ENCODE data around the gene NUDT13.

NUDT13 gene

DNA sequence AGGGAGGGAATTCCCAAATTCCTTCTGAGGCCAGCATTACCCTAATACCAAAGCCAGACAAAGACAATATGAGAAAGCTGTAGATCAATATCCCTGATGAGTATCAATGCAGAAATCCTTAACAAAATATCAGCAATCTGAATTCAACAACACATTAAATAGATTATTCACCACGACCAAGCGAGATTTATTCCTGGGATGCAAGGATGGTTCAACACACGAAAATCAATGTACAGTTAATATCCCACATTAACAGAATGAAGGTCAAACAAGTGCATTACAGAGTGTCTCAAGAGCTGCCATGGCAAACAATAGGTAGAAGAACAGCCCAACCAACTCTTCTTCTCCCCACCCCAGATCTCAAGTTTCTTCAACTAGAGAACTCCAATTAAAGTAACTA, 51.4 kb downstream of the NUDT13 start:
- DNase-seq (ENCODE audit: extremely low read depth, low read depth), result no peak
- no peak overlapping the region for H3K4me3 ChIP-seq (replicated peaks; ENCODE audit: low read depth, low read length)
- TF ChIP-seq, protein P1, sequence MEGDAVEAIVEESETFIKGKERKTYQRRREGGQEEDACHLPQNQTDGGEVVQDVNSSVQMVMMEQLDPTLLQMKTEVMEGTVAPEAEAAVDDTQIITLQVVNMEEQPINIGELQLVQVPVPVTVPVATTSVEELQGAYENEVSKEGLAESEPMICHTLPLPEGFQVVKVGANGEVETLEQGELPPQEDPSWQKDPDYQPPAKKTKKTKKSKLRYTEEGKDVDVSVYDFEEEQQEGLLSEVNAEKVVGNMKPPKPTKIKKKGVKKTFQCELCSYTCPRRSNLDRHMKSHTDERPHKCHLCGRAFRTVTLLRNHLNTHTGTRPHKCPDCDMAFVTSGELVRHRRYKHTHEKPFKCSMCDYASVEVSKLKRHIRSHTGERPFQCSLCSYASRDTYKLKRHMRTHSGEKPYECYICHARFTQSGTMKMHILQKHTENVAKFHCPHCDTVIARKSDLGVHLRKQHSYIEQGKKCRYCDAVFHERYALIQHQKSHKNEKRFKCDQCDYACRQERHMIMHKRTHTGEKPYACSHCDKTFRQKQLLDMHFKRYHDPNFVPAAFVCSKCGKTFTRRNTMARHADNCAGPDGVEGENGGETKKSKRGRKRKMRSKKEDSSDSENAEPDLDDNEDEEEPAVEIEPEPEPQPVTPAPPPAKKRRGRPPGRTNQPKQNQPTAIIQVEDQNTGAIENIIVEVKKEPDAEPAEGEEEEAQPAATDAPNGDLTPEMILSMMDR (IDR thresholded peaks at IDR 0.05; ENCODE audit: low read depth, low read length, missing control alignments), result no peak

DNA sequence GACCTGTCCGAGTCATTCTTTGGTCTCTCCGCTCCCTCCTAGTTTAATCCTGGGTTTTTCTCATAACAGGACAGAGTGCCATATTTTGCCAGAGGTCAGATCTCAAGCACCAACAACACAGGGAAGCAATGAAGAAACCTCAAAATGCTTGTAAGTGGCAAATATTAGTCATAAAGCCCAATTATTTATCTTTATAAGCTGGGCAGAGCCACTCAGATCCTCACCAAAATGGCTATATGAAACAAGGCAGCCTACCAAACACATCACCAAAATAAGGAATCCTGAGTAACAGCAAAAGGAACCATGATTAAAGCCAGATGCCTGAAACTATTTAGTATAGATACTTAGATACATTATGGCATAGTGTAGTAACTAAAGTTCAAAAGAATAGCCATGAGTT, 52.8 kb downstream of the NUDT13 start:
- TF ChIP-seq, protein P1 (IDR thresholded peaks at IDR 0.05; ENCODE audit: low read depth, low read length, missing control alignments), result no peak
- DNase-seq (ENCODE audit: extremely low read depth, low read depth), result no peak
- no peak overlapping the region for H3K4me3 ChIP-seq (replicated peaks; ENCODE audit: low read depth, low read length)

DNA sequence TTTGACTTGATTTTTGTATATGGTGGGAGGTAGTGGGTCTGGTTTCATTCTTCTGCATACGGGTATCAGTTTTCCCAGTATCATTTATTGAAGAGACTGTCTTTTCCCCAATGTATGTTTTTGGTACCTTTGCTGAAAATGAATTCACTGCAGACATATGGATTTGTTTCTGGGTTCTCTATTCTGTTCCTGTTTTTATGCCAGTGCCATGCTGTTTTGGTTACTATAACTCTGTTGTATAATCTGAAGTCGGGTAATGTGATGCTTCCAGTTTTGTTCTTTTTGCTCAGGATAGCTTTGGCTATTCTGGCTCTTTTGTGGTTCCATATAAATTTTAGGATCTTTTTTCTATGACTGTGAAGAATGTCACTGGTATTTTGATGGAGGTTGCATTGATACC, 56.7 kb downstream of the NUDT13 start:
- H3K4me3 ChIP-seq (replicated peaks; ENCODE audit: low read depth, low read length), result peak overlapping the region; percentile 100
- DNase-seq (ENCODE audit: extremely low read depth, low read depth), result no peak
- TF ChIP-seq, protein P1 (IDR thresholded peaks at IDR 0.05; ENCODE audit: low read depth, low read length, missing control alignments), result no peak

DNA sequence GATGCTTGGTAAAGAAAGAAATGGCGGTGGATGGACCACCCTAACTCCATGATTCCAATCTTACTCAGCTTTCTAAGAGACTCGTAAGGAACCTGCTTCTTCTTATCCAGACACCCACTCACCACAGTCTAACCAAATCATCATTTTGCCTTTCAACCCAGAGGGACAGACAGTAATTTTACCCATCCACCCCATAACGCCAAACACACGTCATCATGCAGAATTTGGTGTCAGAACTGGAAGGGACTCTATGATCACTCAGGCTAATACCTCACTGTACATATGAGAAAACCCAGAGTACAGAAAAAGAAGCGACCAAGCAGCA, 57.2 kb downstream of the NUDT13 start:
- no peak for DNase-seq (ENCODE audit: extremely low read depth, low read depth)
- H3K4me3 ChIP-seq (replicated peaks; ENCODE audit: low read depth, low read length), result peak overlapping the region; percentile 100
- TF ChIP-seq, protein P1 (IDR thresholded peaks at IDR 0.05; ENCODE audit: low read depth, low read length, missing control alignments), result no peak

DNA sequence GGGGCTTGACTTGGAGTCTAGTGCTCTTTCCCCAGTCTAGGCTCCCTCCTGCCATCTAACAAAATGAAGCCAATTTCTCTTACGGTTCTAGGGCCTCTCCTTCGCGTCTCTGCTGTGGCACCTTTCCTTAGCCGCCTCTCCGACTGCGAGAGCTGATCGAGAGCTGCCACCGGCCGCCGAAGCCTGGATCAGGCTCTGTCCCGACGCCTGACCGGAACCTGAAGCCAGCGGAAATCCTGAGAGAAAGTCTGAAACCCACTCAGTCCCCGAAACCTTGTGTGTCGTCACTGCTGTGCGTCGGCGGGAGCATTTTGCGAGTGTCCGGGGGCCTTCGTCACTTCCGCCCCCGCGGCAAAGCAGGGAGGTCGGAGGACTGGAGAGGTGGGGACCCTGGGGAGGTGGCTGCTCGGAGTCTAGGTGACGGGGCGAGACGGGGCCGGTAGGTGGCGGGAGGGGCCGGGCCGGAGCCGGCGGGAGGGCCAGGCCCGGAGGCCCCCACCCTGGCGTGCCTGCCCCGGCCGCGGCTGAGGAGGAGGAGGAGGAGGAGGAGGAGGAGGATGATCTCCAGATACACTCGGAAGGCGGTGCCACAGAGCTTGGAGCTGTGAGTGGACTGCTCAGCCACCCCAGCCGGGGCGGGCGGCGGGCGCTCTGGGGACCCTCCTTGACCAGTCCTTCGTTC, 57.7 kb downstream of the NUDT13 start, which contains the start of the genes ECD and FAM149B1:
TSS of gene ECD (minus strand) at position 226 of the 682 bp plus-strand sequence. CDS start 4,071 bp downstream, outside the sequence.
TSS of gene FAM149B1 (plus strand) at position 337 of the 682 bp plus-strand sequence. CDS start at position 558, 221 bp downstream.
- TF ChIP-seq, protein P1 (IDR thresholded peaks at IDR 0.05; ENCODE audit: low read depth, low read length, missing control alignments), result no peak
- DNase-seq (ENCODE audit: extremely low read depth, low read depth), result peak; percentile 85
- peak within 1 kb of the TSS; percentile 100 for H3K4me3 ChIP-seq (replicated peaks; ENCODE audit: low read depth, low read length)

DNA sequence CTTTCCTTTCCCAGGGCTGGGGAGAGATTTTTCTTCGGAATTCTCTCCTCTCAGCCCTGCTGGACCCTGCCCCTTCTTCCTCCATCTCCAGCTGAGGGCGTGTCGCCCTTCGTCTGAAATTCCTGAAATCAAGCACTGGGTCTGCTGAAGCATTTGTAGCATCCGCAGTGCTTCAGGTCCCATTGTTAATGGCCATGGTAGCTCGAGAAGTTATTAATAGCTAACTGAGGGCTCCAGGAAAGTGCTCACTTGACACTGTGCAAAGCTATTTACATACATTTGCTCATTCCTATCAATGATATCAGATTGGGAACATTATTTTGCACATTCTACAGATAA, 58.2 kb downstream of the NUDT13 start:
- TF ChIP-seq, protein P1 (IDR thresholded peaks at IDR 0.05; ENCODE audit: low read depth, low read length, missing control alignments), result no peak
- DNase-seq (ENCODE audit: extremely low read depth, low read depth), result no peak

DNA sequence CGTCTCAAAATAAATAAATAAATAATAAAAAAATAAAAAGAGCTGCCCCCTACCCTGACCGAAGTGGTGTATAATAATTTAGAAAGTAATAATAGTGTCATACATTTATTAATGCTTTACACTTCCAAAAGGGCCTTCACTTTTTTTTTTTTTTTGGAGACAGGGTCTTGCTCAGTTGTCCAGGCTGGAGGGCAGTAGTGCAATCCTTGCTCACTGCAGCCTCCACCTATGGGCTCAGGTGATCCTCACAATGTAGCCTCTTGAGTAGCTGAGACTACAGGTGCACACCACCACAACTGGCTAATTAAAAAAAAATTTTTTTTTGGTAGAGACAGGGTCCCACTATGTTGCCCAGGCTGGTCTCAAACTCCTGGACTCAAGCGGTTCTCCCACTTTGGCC, 59.1 kb downstream of the NUDT13 start:
- no peak for DNase-seq (ENCODE audit: extremely low read depth, low read depth)
- TF ChIP-seq, protein P1 (IDR thresholded peaks at IDR 0.05; ENCODE audit: low read depth, low read length, missing control alignments), result no peak
- H3K4me3 ChIP-seq (replicated peaks; ENCODE audit: low read depth, low read length), result peak overlapping the region; percentile 100; the same call in 1 of the 2 replicates

More for the DNA sequence above, 58.2 kb downstream of the NUDT13 start:
- H3K4me3 ChIP-seq (replicated peaks; ENCODE audit: low read depth, low read length), result peak overlapping the region; percentile 100

Data from HFF-Myc (cell line).